Thyroid gland (tissue), 4 donors: ENCODE results near the gene ELAVL2.

Experiments
- CTCF ChIP-seq, 6 experiments: fragments of 200-600 bp in 3 of 6; fragments of 450-650 bp in 3 of 6; sonication (generic) in 3 of 6; IDR thresholded peaks; one replicate each; pipeline ENCODE4 v1.5.1; 2016 to 2019; ENCODE audit warnings: antibody characterized with exemption in 6 of 6, mild to moderate bottlenecking in 2 of 6, inconsistent platforms in 1 of 6, moderate library complexity in 1 of 6
- POLR2A ChIP-seq, 2 donors: fragments of 450-650 bp; IDR thresholded peaks; one replicate each; pipeline ENCODE4 v1.6.1; 2017; ENCODE audit warnings: antibody characterized with exemption in 2 of 2, mild to moderate bottlenecking in 2 of 2, moderate library complexity in 1 of 2

- no peak for TF ChIP-seq CTCF (IDR thresholded peaks at IDR 0.05)
- TF ChIP-seq POLR2A (IDR thresholded peaks at IDR 0.05), result no peak
These were observed 102.4 kb downstream of the ELAVL2 start for GRCh38 chr9:23723672-23724071.
